Measurements from ENCODE around the gene NHLRC4. TPM values are rescaled to one million over a fixed set of nuclear protein-coding genes. Genes with fewer than 3 reads are reported as not detected.

The NHLRC4 gene
- polyA plus RNA-seq, 4 donors: 7.3 to 13.7 (median 8.3) TPM

DNA sequence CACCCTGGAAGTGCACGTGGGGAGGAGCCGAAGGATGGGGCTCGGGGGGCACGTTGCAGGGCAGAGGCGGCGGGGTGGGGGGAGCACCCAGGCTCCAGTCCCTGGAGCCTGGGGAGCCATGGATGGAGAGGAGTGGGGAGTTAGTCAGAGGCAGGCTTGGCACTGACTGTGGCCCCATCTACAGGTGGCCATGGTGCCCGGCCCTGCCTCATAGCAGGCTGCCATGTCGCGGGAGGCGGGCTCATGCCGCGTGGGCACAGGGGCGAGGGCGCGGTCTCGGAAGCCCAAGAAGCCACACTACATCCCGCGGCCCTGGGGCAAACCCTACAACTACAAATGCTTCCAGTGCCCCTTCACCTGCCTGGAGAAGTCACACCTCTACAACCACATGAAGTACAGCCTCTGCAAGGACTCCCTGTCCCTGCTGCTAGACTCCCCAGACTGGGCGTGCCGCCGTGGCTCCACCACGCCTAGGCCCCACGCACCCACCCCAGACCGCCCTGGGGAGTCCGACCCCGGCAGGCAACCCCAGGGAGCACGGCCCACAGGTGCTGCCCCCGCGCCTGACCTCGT is 3.6 kb upstream of the NHLRC4 start:
- DNase-seq (ENCODE audit: low read depth in 4 of 4, low spot score in 2 of 4): no peak

DNA sequence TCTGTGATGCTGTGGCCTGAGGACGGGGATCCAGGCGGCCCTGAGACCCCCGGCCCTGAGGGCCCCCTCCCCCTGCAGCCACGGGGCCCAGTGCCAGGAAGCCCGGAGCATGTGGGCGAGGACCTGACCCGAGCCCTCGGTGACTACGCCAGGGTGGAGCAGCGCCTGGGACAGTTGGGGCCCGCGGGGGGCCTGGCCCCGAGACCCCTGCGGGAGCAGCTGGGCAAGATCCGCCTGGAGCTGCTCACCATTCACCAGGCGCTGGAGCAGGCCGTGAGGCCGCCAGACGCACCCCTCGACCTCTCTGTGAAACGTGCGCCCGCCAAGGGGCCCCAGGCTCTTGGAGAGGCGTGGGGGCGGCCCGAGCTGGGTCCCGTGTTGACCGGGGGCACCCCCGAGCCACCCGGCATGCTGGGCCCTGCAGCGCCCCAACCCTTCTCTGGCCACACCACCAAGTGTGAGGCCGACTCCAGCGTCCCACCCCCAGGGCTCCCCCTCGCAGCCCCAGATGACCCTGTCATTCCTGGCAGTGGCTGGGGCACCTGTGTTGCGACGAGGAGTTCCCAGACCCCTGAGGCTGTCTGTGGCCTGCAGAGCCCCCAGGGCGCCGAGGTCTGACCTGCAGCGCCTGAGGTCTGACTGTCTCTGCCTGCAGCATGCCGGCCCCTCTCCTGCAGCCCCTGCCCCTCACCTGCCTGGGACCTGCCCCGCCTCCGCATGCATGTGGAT is 2.0 kb upstream of the NHLRC4 start:
- DNase-seq (ENCODE audit: low read depth in 4 of 4, low spot score in 2 of 4): no peak

DNA sequence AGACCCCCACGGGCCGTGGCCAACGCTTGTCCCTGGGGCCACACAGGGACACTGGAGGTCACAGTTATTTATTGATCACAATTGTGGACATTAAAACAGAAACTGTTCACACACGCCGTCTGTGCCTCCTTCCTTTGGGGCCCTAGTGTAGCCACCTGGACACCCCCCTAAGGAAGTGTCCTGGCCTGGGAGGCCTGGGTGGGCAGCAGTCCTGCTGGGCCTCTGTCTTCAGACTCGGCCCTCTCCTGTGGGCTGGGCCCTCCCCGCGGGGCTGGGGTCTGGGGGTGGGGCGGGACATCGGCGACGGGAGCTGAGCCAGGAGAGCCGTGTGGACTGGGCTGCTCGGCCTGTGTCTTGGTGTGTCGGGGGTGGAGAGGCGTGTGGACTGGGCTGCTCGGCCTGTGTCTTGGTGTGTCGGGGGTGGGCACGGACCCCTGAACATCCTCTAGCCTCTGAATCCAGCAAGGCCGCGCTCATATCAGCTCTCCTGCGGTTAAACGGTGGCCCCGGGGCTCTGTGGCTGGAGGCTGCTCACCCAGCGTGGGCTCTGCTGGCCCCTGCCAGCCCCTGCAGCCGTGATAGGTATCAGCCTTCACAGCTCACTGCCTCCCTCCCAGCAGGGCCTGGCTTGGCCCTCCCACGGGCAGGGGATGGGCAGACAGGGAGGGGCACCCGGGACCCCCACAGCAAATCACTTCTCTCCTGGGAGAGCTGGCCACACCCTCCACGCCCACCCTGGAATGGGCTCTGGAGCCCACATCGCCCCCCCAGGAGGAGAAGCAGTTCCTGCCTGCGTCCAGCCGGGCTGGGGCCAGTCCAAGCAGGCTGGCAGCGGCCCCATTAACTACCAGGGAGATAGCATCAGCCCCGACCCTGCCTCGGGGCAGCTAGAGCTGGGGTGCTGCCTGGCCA is 1.1 kb upstream of the NHLRC4 start:
- DNase-seq (ENCODE audit: low read depth in 4 of 4, low spot score in 2 of 4): peak in 2 of 4 donors; percentile 66 to 76

DNA sequence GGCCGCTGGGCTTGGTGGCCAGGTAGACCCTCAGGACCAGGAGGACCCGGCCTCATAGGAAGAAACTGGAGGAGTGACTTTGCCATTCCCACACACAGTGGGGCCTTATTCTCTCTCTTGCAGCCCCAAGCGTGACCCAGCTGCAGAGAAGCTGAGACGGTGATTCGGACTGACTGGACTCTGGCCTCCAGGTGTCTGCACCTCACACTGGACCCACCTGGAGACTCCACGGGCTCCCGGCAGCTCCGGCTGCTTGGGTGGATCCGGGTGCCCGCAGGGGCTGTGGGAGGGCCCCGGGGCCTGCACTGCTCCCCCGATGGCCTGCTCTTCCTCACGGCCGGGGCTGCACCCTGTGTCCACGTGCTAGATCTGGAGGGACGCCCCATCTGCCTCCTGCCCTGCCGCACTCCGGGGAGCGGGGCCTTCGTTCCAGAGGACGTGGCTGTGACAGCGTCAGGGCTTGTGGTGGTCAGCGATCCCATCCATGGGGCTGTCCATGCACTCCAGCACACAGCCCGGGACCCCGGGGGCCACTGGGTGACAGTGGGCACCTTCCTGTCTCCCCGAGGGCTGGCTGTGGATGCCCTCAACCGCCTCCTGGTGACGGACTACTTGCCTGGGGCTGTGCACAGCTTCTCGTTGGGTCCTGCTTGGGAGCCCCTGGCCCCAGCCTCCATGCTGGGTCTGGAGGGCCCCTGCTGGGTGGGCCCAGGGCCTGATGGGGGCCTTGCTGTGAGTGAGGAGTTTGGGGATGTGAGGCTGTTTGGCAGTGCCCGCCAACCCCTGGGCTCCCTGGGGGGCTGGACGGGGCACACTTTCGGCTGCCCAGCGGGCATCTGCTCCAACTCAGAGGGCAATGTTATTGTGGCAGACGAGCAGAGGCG is 810 bp downstream of the NHLRC4 start:
- DNase-seq (ENCODE audit: low read depth in 4 of 4, low spot score in 2 of 4): no peak

DNA sequence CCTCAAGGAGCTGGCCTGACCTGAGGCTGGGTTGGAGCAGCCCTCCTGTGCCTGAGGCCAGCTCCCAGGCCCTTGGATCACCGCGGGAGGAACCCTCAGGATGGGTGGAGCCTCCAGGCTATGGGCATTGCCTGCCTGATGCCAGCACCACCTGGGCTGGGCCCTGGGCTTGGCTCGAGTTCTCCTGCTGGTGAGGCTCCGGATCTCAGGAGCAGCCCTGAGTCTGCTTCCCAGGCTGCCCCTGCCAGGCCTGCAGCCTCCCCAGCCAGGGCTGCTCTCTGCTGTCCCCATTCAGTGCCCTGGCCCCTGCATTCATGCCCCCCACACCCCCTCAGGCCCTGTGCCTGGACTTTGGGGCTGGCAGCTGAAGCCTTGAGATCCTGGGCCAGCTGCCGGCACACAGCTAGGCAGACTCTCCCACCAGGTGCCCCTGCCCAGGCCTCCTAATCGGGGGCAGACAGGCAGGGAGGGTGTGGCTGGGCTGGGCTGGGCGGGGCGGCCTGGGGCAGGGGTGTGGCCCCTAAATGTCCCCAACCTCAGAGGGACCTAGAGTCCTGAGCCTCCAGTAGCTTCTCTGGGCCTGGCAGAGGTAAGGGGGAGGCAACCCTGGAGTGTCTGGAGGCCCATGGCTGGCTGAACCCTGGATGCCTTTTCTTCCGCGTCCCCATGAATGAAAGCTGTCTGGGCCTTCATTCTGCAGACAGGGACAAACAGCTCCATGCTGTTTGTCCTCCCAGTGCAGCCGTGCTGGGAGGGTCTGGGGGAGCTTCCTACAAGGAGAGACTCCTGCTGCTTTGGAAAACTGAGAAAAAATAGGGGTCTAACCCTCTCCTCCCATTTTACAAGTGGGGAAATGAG is 1.8 kb downstream of the NHLRC4 start:
- no peak for DNase-seq (ENCODE audit: low read depth in 4 of 4, low spot score in 2 of 4)

DNA sequence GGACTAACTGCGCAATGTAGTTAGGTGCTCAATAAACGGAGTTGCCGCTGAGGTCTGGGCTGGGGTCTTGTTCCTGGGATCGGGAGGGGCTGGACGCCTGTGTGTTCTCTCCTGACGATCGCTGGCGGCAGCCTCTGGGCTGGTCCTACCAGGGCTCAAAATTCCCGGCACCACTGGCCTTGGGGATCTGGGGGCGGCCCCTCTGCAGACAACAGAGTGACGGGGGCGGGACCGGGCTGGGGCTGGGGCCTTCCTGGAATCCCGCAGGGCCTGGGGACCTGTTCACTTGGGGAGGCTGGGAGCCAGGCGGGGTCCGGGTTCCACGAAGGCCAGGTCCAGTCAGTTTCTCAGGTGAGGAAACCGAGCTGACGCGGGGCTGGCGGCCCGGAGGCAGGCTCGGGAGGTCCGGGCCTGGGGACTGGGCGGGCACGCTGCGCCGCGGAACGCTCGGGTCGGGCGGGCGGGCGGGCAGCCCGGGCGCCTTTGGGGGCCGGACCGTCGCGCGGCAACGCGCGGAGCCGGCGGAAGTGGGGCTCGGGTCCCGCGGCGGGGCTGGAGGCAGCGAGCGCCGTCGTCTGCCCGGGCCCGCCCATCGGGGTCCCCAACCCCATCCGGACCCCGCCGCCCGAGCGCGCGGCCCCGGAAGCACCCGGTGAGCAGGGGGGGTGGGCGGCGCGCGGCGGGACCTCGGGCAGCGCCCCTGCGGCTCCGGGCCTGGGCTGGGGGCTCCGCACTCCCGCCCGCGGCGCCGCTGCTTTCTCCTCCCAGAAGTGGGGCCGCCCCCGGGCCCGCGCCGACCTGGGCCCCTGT is 2.8 kb downstream of the NHLRC4 start, which contains the start of gene PIGQ:
PIGQ (plus strand) TSS at position 524 of the 810 bp plus-strand sequence. CDS start 4,107 bp downstream, outside the sequence.
- no peak for DNase-seq (ENCODE audit: low read depth in 4 of 4, low spot score in 2 of 4)

DNA sequence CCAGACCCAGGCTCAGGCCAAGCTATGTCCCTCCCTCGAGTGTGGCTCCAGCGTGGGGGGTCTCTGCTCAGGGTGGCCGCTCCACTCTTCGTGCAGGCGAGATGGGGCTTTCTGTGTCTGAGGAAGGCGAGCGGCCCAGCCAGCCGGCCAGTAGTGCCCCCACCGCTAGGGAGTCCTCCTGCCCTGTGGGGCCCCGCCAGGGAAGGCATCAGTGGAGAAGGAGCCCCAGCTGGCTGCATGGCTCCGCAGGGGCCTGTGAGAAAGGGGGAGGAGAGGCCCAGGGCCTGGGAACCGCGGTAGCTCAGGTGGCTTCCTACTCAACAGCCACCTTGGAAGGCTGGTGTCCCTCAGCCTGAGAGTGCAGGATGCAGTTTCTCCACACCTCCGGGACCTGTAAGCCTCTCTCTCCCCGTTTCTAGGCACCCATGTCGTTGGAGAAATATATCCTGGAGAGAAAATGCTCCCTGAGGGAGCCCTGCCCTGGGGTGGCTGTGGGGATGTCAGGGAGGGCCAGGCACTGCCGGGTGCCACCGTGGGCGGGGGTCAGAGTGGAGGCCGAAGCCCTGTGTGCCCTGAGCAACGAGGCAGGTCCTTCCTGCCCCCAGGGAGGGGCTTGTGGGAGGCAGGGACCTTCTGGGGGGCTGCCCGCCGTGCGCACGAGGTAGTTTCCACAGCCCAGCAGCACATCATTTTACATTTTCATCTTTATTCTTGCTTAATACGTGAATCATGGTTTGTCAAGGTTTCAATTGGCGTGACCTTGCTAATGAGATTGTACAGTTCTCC is 6.3 kb downstream of the NHLRC4 start:
- DNase-seq (ENCODE audit: low read depth in 4 of 4, low spot score in 2 of 4): no peak

DNA sequence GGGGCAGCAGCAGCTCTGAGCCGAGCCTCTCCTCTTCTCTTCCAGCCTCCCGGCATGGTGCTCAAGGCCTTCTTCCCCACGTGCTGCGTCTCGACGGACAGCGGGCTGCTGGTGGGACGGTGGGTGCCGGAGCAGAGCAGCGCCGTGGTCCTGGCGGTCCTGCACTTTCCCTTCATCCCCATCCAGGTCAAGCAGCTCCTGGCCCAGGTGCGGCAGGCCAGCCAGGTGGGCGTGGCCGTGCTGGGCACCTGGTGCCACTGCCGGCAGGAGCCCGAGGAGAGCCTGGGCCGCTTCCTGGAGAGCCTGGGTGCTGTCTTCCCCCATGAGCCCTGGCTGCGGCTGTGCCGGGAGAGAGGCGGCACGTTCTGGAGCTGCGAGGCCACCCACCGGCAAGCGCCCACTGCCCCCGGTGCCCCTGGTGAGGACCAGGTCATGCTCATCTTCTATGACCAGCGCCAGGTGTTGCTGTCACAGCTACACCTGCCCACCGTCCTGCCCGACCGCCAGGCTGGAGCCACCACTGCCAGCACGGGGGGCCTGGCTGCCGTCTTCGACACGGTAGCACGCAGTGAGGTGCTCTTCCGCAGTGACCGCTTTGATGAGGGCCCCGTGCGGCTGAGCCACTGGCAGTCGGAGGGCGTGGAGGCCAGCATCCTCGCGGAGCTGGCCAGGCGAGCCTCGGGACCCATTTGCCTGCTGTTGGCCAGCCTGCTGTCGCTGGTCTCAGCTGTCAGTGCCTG is 7.4 kb downstream of the NHLRC4 start:
- DNase-seq (ENCODE audit: low read depth in 4 of 4, low spot score in 2 of 4): no peak

DNA sequence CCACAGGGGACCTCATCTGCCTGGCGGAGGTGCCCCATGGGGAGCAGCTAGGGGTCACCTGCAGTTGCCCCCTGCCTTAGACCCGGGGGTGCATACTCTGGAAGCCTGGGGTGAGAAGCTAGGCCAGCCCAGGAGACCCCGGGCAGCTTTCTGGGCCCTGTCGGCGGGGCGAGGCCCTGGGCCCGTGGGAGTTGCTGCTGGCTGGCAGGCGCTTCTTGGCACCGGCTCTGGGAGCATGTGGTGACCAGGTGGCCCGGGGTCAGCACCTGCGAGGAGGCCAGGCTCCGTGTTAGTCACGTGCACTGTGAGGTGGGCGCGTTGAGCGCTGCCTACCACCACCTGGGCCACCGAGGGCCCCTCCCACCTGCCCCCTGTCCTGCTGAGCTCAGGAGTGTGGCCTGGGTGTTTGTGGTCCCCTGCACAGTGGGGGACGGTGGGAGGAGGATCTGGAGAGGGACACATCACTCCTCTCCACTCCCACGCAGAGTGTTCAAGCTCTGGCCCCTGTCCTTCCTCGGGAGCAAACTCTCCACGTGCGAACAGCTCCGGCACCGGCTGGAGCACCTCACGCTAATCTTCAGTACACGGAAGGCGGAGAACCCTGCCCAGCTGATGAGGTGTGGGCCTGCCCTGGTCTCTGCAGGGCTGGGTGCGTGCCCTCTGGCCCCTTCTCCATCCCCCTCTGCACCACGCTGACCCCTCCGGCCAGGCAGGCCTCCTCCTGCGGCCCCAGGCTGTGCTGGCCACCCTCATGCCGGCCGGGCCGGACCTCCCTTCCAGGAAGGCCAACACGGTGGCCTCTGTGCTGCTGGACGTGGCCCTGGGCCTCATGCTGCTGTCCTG is 8.8 kb downstream of the NHLRC4 start:
- DNase-seq (ENCODE audit: low read depth in 4 of 4, low spot score in 2 of 4): no peak

DNA sequence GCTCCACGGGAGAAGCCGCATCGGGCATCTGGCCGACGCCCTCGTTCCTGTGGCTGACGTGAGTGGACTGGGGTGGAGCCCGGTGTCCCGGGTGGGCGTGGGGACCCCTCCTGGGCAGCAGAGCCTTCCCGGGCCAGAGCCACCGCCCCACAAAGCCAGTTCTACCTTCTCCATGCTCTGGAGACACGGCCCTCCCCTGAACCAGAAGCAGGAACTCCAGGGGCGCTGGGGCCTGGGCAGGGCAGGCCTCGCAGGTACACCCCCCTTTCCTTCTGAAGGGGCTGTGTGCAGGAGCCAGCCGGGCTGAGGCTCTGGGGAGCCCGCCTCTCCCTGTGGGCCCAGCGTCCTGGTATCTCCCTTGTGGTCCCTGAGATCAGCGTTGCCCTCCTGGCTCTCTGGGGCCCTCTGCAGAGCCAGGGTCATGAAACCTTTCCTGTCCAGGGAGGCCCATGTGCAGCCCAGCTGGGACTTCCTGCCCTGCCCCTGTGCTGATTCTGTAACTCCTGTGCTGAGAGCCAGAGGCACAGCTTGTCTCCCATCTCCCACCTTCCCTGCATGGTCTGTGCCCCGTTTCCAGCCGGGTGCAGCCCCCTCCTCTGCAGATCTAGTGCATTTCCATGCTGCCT is 9.5 kb downstream of the NHLRC4 start:
- DNase-seq (ENCODE audit: low read depth in 4 of 4, low spot score in 2 of 4): no peak

DNA sequence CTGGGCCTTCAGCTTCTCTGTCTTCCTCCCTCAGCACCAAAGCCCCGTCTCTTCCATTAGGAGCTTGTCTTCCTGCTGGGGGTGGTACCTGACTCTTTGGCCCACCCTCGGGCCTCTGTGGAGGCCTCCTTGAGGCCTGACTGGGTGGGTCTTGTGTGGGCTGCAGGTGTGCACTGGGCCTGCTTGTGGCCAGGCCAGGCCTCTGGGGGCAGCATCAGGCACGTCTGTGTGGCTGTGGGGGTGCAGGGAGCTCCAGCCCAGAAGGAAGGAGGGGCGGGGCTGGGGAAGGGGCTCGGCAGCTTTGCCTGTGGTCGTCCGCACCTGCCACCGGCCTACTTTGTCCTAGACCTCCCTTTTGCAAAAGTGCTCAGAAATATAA is 10.0 kb downstream of the NHLRC4 start:
- no peak for DNase-seq (ENCODE audit: low read depth in 4 of 4, low spot score in 2 of 4)

DNA sequence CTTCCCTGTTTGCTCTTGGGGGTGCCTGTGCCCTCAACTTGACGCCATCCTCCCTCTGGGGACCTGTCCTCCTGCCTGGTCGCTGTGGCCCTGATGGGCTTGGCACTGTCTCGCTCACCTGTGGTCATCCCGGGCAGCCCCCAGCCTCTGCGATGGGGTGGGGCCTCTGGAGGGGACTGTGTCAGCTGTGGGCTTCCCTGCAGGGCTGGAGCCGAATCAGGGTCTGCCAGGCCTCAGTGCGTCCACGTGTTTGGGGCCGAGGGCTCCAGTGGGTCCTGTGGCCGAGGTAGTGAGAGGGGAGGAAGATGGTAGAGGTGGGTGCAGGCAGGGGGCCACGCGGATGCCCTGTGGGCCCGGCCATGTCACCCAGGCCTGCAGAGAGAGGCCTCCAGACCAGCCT is 11.0 kb downstream of the NHLRC4 start:
- DNase-seq (ENCODE audit: low read depth in 4 of 4, low spot score in 2 of 4): no peak

DNA sequence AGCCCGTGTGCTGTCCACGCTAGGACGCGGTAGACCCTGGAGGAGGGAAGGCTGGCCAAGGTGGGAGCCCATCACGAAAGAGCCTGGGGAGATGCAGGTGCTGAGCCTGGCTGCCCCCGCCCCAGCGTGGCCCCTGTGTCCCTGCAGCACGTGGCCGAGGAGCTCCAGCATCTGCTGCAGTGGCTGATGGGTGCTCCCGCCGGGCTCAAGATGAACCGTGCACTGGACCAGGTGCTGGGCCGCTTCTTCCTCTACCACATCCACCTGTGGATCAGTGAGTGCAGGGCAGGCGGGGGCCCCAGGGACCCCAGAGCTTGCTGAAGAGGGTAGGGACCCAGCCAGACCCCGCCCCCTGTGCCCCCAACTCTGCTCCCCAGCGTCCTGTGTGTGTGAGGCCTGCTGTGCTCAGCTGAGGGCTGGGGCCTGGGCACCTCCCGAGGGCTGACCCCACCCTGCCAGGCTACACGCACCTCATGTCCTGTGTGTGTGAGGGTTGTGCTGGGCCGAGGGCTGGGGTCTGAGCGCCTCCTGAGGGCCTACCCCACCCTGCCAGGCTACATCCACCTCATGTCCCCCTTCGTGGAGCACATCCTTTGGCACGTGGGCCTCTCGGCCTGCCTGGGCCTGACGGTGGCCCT is 11.5 kb downstream of the NHLRC4 start:
- DNase-seq (ENCODE audit: low read depth in 4 of 4, low spot score in 2 of 4): no peak

DNA sequence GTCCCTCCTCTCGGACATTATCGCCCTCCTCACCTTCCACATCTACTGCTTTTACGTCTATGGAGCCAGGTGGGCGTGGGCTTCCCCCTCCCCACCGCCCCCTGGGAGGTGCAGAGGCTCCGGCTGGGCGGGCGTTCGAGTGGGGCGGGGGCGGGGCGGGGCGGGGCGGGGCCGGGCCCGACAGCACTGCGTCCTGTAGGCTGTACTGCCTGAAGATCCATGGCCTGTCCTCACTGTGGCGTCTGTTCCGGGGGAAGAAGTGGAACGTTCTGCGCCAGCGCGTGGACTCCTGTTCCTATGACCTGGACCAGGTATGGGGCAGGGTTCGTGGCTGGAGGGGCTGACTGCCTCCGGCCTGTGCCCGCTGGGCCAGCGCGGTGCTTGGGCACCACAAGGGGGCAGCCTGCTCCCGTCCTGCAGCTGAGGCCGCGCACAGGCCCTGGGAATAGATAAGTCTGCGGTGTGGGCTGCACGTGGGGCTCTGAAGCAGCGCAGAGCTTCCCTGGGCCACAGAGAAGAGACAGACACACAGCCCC is 12.1 kb downstream of the NHLRC4 start:
- no peak for DNase-seq (ENCODE audit: low read depth in 4 of 4, low spot score in 2 of 4)

Measured in left renal cortex interstitium (tissue), 4 donors.